ENCODE results near the gene C6orf132.

The C6orf132 gene

DNA sequence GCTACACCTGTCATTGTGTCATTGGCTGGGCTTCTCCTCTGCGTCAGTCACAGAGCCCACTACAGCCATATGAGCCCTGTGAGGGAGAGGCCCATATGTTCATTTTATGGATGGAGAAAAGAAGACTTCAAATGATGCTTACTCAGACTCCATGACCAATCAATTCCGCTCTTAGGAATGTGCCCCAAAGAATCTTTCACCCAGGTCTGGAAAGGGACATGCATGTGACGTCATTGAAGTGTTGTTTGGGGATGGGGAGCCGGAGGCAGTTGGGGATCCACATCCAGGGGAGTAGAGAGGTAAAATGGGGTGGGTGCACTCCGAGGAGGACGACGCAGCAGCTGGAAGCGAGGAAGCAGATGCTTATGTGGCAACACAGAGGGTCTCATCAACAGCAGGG lies 9.6 kb upstream of the C6orf132 start:
- Mint-ChIP-seq H3K4me3 (no peak overlapping the region), H3K27ac (no peak overlapping the region), H3K4me1 (no peaks in the 10 kb centered on the region), H3K9me3 (no peaks in the 10 kb centered on the region), H3K36me3 (ENCODE audit: low read depth) (no peaks in the 10 kb centered on the region), H3K27me3 (ENCODE audit: low read depth) (peaks cover 16% of the 10 kb centered on the region)
- TF ChIP-seq, protein P1, sequence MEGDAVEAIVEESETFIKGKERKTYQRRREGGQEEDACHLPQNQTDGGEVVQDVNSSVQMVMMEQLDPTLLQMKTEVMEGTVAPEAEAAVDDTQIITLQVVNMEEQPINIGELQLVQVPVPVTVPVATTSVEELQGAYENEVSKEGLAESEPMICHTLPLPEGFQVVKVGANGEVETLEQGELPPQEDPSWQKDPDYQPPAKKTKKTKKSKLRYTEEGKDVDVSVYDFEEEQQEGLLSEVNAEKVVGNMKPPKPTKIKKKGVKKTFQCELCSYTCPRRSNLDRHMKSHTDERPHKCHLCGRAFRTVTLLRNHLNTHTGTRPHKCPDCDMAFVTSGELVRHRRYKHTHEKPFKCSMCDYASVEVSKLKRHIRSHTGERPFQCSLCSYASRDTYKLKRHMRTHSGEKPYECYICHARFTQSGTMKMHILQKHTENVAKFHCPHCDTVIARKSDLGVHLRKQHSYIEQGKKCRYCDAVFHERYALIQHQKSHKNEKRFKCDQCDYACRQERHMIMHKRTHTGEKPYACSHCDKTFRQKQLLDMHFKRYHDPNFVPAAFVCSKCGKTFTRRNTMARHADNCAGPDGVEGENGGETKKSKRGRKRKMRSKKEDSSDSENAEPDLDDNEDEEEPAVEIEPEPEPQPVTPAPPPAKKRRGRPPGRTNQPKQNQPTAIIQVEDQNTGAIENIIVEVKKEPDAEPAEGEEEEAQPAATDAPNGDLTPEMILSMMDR (IDR thresholded peaks at IDR 0.05; ENCODE audit: unreplicated experiment in 3 of 3): no peak

DNA sequence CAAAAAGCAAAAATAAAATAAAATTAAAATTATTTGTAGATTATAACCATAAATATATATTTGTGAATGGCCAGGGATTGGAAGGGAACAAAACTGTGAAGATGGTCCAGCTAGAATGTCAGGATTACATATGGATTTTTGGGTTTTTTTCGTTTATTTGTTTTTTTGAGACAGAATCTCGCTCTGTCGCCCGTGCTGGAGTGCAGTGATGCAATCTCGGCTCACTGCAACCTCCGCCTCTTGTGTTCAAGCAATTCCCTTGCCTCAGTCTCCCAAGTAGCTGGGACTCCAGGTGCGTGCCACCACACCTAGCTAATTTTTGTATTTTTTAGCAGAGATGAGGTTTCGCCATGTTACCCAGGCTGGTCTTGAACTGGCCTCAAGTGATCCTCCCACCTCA lies 7.8 kb upstream of the C6orf132 start:
- TF ChIP-seq, protein P1 (IDR thresholded peaks at IDR 0.05; ENCODE audit: unreplicated experiment in 3 of 3): no peak
- peaks cover 19% of the 10 kb centered on the region for H3K27me3 Mint-ChIP-seq (ENCODE audit: low read depth)
- H3K4me1 Mint-ChIP-seq: no peaks in the 10 kb centered on the region
- H3K36me3 Mint-ChIP-seq (ENCODE audit: low read depth): no peaks in the 10 kb centered on the region
- H3K9me3 Mint-ChIP-seq: no peaks in the 10 kb centered on the region
- no peak overlapping the region for H3K4me3 Mint-ChIP-seq
- H3K27ac Mint-ChIP-seq: no peak overlapping the region

DNA sequence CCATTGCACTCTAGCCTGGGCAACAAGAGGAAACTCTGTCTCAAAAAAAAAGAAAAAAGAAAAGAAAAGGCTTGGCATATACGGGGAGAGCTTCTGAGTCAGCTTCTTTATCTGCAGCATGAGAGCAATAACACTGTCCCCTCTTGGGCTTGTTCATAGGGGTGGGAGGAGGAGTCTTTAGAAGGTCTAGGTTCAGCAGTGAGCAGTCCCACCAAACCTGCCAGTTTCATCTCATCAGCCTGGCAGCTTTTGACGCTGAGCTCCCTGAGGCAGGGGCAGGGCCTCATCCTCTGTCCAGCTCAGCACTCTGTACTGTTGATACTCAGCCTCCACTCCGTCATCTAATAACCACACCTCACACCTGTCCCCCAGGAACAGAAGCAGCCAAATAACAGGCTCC lies 5.6 kb upstream of the C6orf132 start:
- no peaks in the 10 kb centered on the region for H3K4me1 Mint-ChIP-seq
- H3K27ac Mint-ChIP-seq: no peak overlapping the region
- H3K36me3 Mint-ChIP-seq (ENCODE audit: low read depth): no peaks in the 10 kb centered on the region
- H3K27me3 Mint-ChIP-seq (ENCODE audit: low read depth): peaks cover 19% of the 10 kb centered on the region
- no peaks in the 10 kb centered on the region for H3K9me3 Mint-ChIP-seq
- TF ChIP-seq, protein P1 (IDR thresholded peaks at IDR 0.05; ENCODE audit: unreplicated experiment in 3 of 3): no peak
- H3K4me3 Mint-ChIP-seq: no peak overlapping the region

DNA sequence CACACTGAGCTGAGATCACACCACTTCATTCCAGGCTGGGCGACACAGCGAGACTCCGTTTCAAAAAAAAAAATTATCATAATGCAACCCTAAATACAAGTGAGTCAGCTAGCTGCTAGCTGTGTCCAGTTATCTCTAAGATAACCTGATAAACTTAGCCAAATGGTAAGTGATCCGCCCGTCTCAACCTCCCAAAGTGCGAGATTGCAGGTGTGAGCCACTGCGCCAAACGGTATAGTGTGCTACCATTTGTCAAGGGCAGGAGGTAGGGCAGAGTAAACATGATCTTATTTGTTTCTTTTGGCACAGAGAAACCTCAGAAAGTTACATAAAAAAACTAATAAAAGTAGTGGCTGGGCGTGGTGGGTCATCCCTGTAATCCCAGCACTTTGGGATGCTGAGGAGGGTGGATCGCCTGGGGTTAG lies 4.7 kb upstream of the C6orf132 start:
- no peak overlapping the region for H3K4me3 Mint-ChIP-seq
- no peaks in the 10 kb centered on the region for H3K9me3 Mint-ChIP-seq
- H3K27ac Mint-ChIP-seq: no peak overlapping the region
- TF ChIP-seq, protein P1 (IDR thresholded peaks at IDR 0.05; ENCODE audit: unreplicated experiment in 3 of 3): no peak
- H3K4me1 Mint-ChIP-seq: no peaks in the 10 kb centered on the region
- H3K36me3 Mint-ChIP-seq (ENCODE audit: low read depth): no peaks in the 10 kb centered on the region
- H3K27me3 Mint-ChIP-seq (ENCODE audit: low read depth): peaks cover 23% of the 10 kb centered on the region

DNA sequence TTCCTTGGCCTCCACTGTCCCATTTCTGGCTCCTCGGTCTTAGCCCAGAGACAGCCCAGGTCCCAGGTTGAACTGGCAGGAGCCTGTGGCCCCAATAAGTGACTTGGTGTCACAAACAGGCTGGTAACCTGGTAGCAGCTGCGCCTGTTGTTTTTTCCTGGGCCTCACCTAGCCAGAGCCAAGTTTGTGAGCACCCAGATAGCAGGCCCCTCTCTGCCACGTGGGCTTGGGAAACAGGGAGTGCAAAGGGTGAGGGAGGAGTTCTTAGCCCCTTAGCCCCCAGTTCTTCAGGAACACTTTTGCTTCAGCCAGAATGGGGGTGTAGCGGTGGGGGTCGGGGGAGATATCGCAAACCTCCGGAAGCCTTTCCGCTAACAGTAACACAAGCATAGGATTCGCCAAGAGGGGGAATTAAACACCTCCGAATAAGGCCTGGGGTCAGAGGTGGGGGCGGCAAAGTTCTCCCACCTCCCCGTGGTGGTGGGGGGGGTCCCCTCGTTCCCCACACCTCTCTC lies 760 bp downstream of the C6orf132 start:
- Mint-ChIP-seq H3K4me3 (peak overlapping the region; percentile 63 to 78 (median 66)), H3K4me1 (peaks cover 34% of the 10 kb centered on the region), H3K36me3 (ENCODE audit: low read depth) (no peaks in the 10 kb centered on the region), H3K27me3 (ENCODE audit: low read depth) (peaks cover 37% of the 10 kb centered on the region), H3K27ac (peak overlapping the region; percentile 18 to 88 (median 39)), H3K9me3 (no peaks in the 10 kb centered on the region)
- TF ChIP-seq, protein P1 (IDR thresholded peaks at IDR 0.05; ENCODE audit: unreplicated experiment in 3 of 3): no peak
